Bronchial epithelial cell (primary cell): ENCODE measurements around the gene TTI1. TPM values are rescaled to one million over a fixed set of nuclear protein-coding genes. Genes with fewer than 3 reads are reported as not detected.

Experiments
- DNase-seq: peaks from one replicate; pipeline ENCODE4 v3.0.0-alpha.2; 2010; ENCODE audit warnings: low read depth
- FAIRE-seq: peaks from 2 replicates; lab custom pipeline; 2011; peaks lifted over from hg19 to GRCh38; lab: Jason Lieb, UNC
- H3K27me3 ChIP-seq: 2 replicates; pipeline ENCODE4 v1.5.1; 2011; ENCODE audit warnings: low read length; ENCODE audit not compliant: control insufficient read depth, insufficient read depth
- H3K36me3 ChIP-seq: 2 replicates; pipeline ENCODE4 v1.5.1; 2011; ENCODE audit warnings: low read length; ENCODE audit not compliant: control insufficient read depth, insufficient read depth
- H3K4me3 ChIP-seq: 2 replicates; pipeline ENCODE4 v1.5.1; 2011; ENCODE audit warnings: mild to moderate bottlenecking, low read depth, low read length, control low read depth
- CTCF ChIP-seq: IDR thresholded peaks from 2 replicates; pipeline ENCODE4 v1.5.1; 2011; ENCODE audit warnings: mild to moderate bottlenecking, moderate library complexity, low read length, control low read depth, inconsistent platforms; ENCODE audit not compliant: insufficient read depth, severe bottlenecking
- total RNA-seq: library from RNA; depleted of rRNA; stranded (reverse); fragments of >200 nt; gene quantifications from 2 replicates; pipeline ENCODE4 v1.2.1, GENCODE V29; 2014

TTI1 gene
- total RNA-seq, 1 donor from 2014 or later, result 14.7 TPM

GRCh38 chr20:37936041-37936440, 97.2 kb downstream of the TTI1 start:
- no peak for TF ChIP-seq CTCF
- no peak overlapping the region for H3K4me3 ChIP-seq
- DNase-seq (no peak), FAIRE-seq (no peak)
- peaks cover 2% of the 10 kb centered on the region for H3K36me3 ChIP-seq
- no peaks in the 10 kb centered on the region for H3K27me3 ChIP-seq

DNA sequence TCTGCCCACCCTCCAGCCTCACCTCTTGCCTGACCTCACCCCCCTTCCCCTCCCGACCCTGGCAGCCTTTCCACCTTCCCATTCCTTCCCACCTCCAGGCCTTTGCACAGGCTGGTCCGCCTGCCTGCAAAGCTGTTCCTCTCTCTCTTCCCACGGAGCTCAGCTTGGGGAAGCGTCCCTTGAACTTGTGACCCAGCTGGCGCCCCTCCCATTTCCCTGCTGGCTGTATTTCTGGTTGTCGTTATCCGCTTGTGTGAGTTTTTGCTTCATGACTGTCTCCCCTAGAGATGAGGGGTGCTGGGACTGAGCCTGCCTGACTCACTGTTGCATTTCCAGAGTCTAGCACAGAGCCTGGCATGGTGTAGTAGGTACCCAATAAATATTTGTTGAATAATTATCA, 97.8 kb downstream of the TTI1 start:
- TF ChIP-seq CTCF, result no peak
- H3K4me3 ChIP-seq, result no peak overlapping the region
- H3K36me3 ChIP-seq, result peaks cover 2% of the 10 kb centered on the region
- DNase-seq (no peak), FAIRE-seq (no peak)
- no peaks in the 10 kb centered on the region for H3K27me3 ChIP-seq

GRCh38 chr20:37934634-37935375, 98.5 kb downstream of the TTI1 start:
- no peak for FAIRE-seq
- Histone ChIP-seq H3K4me3 (no peak overlapping the region), H3K27me3 (no peaks in the 10 kb centered on the region), H3K36me3 (peaks cover 2% of the 10 kb centered on the region)
- no peak for TF ChIP-seq CTCF
- DNase-seq, result no peak

DNA sequence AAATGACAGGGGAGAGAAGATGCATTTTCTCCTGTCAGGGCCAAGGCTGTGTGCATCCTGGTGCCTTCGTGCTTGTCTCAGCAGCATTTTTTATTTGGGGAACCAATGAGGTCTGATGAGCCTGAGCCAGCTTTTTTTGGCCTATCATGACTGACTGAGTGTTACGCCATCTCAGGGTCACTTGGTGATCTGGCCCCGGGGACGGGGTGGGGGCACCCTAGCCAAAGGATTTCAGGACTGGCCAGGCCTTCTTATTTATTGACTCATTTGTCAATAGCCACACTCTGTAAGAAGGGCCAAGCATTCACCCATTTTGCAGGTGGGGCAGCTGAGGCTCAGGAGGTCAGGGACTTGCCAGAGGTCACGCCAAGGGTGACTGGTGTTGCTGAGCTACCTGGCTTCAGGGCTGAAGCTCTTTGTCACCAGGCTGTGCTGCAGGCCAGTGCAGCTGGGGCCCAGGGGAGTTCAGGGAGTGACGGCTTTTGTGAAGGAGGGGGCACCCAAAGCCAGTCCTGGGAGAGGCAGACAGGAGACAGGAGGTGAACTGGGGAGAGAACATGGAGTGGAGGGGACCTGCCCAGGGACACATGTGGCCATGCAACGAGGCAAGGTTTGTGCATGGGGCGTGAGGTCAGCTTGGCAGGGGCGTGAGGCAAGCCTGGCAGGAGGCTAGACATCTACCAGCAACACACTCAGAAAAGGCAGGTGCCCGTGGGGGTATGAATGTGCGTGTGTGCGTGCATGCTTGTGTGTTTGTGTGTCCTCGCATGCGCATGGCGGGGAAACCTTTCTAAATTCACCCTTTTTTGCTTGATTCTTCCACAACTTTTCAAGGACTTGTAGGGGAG, 99.2 kb downstream of the TTI1 start:
- no peak for FAIRE-seq

More for the DNA sequence above, 99.2 kb downstream of the TTI1 start:
- no peak overlapping the region for H3K4me3 ChIP-seq
- no peaks in the 10 kb centered on the region for H3K27me3 ChIP-seq
- no peak for TF ChIP-seq CTCF
- DNase-seq, result no peak
- H3K36me3 ChIP-seq, result peaks cover 2% of the 10 kb centered on the region

Other genes with a start within 250 kb of the TTI1 start
- 5.0 TPM in 2 replicates for gene VSTM2L, start 130.3 kb downstream of the TTI1 start, total RNA-seq
- 18.7 and 25.0 TPM in 2 replicates for gene RPRD1B, start 290 bp upstream of the TTI1 start, total RNA-seq
- 0.51 and 5.5 TPM in 2 replicates for gene TGM2, start 131.8 kb upstream of the TTI1 start, total RNA-seq
- gene KIAA1755, start 227.3 kb upstream of the TTI1 start, total RNA-seq, result not detected in 2 replicates